HCT116 (cell line): Measurements from ENCODE around the gene CD3D. TPM values are rescaled to one million over a fixed set of nuclear protein-coding genes. Genes with fewer than 3 reads are reported as not detected.

Experiments
- ATAC-seq: fragments of 200-7000 bp; cut with Tn5 transposase; 2 replicates; pipeline ENCODE4 v1.9.1; 2020; ENCODE audit warnings: mild to moderate bottlenecking, moderate library complexity
- BruUV-seq: library from RNA; stranded (reverse); fragments of 400-500 nt; replicated peaks from 2 replicates; lab custom pipeline; 2021; lab: Mats Ljungman, UMichigan
- CTCF ChIA-PET: fragments of 300-600 bp; sonication (Branson Sonifier 250); formaldehyde crosslinking; loops from one replicate; lab custom pipeline; 2021; ENCODE audit warnings: antibody characterized with exemption; lab: Charles Lee
- POLR2A ChIA-PET: fragments of 300-600, 350-600 bp; sonication (Branson Sonifier 250); formaldehyde crosslinking; loops from one replicate; lab custom pipeline; 2021; ENCODE audit warnings: antibody characterized with exemption; lab: Charles Lee
- RAD21 ChIA-PET, 2 experiments: fragments of 300-600 bp; sonication (Branson Sonifier 250); formaldehyde crosslinking; loops; one replicate each; lab custom pipeline; 2023; ENCODE audit warnings: low total read pairs in 2 of 2; ENCODE audit not compliant: uncharacterized antibody in 2 of 2, unreplicated experiment in 2 of 2, low non-redundant PET in 1 of 2; lab: Charles Lee
- DNase-seq: peaks from one replicate; pipeline ENCODE4 v3.0.0-alpha.2; 2010; ENCODE audit warnings: low read depth, low spot score
- H2AFZ ChIP-seq: fragments of 200-600 bp; shearing (Covaris generic), sonication (generic); 2 replicates; pipeline ENCODE4 v1.6.1; 2017; ENCODE audit warnings: low read depth, mixed run types, mixed read lengths, antibody characterized with exemption, low read length; ENCODE audit not compliant: poor library complexity, severe bottlenecking
- H3K27ac ChIP-seq: 2 replicates; pipeline ENCODE4 v1.5.1; 2012; ENCODE audit warnings: low read depth, low read length
- H3K27me3 ChIP-seq: fragments of 200-600 bp; sonication (generic); 2 replicates; pipeline ENCODE4 v1.6.1; 2016; ENCODE audit warnings: mixed run types, low read length, mixed read lengths; ENCODE audit not compliant: insufficient read depth
- H3K36me3 ChIP-seq, 2 experiments: fragments of 200-500 bp in 1 of 2; fragments of 200-600 bp in 1 of 2; sonication (Bioruptor generic) in 1 of 2; sonication (generic) in 1 of 2; 2 replicates each; pipeline versions ENCODE4 v1.5.1 to v1.6.1; 2014 to 2016; ENCODE audit warnings: low read length in 2 of 2, inconsistent platforms in 1 of 2, mixed read lengths in 1 of 2, mixed run types in 1 of 2; ENCODE audit not compliant: insufficient read depth in 2 of 2, control insufficient read depth in 1 of 2
- H3K4me1 ChIP-seq, 2 experiments: fragments of 200-600 bp in 1 of 2; sonication (generic) in 1 of 2; 2 replicates each; pipeline versions ENCODE4 v1.5.1 to v1.6.1; 2012 to 2017; ENCODE audit warnings: low read length in 2 of 2, inconsistent platforms in 1 of 2, mild to moderate bottlenecking in 1 of 2, mixed read lengths in 1 of 2, mixed run types in 1 of 2, moderate library complexity in 1 of 2; ENCODE audit not compliant: insufficient read depth in 2 of 2, control insufficient read depth in 1 of 2
- H3K4me2 ChIP-seq: fragments of 200-600 bp; sonication (generic); 2 replicates; pipeline ENCODE4 v1.6.1; 2017; ENCODE audit warnings: mixed run types, low read length, mixed read lengths
- H3K4me3 ChIP-seq, 2 experiments: fragments of 200-600 bp in 1 of 2; sonication (generic) in 1 of 2; replicated peaks in 1 of 2; 2 replicates each; pipeline ENCODE4 v1.5.1; 2011 to 2016; ENCODE audit warnings: low read length in 2 of 2, control low read depth in 1 of 2, low read depth in 1 of 2, mild to moderate bottlenecking in 1 of 2, mixed read lengths in 1 of 2, mixed run types in 1 of 2
- H3K79me2 ChIP-seq: fragments of 200-600 bp; sonication (generic); 2 replicates; pipeline ENCODE4 v1.6.1; 2017; ENCODE audit warnings: mild to moderate bottlenecking, mixed run types, low read length, moderate library complexity, mixed read lengths; ENCODE audit not compliant: insufficient read depth
- H3K9ac ChIP-seq: fragments of 200-600 bp; sonication (generic); 2 replicates; pipeline ENCODE4 v1.6.1; 2016; ENCODE audit warnings: low read length, mixed read lengths
- H3K9me2 ChIP-seq: fragments of 200-600 bp; sonication (generic), shearing (Covaris generic); 2 replicates; pipeline ENCODE4 v1.6.1; 2017; ENCODE audit warnings: mixed run types, mild to moderate bottlenecking, moderate library complexity; ENCODE audit not compliant: insufficient read depth
- H3K9me3 ChIP-seq, 2 experiments: fragments of 200-500 bp in 1 of 2; fragments of 200-600 bp in 1 of 2; sonication (Bioruptor generic) in 1 of 2; sonication (generic) in 1 of 2; 2 replicates each; pipeline ENCODE4 v1.6.1; 2014 to 2017; ENCODE audit warnings: low read length in 2 of 2, mixed read lengths in 2 of 2, inconsistent platforms in 1 of 2, low read depth in 1 of 2, mild to moderate bottlenecking in 1 of 2, mixed run types in 1 of 2, moderate library complexity in 1 of 2; ENCODE audit not compliant: control insufficient read depth in 1 of 2, insufficient read depth in 1 of 2
- H4K20me1 ChIP-seq: fragments of 200-600 bp; sonication (generic), shearing (Covaris generic); 2 replicates; pipeline ENCODE4 v1.6.1; 2017; ENCODE audit warnings: mixed run types, mild to moderate bottlenecking, moderate library complexity; ENCODE audit not compliant: insufficient read depth
- CBX3 ChIP-seq: IDR thresholded peaks from 2 replicates; pipeline ENCODE4 v1.6.1; 2012; ENCODE audit warnings: low read depth
- EGR1 ChIP-seq: IDR thresholded peaks from 2 replicates; pipeline ENCODE4 v1.6.1; 2012; ENCODE audit warnings: low read depth
- ELF1 ChIP-seq: IDR thresholded peaks from 2 replicates; pipeline ENCODE4 v1.6.1; 2012; ENCODE audit warnings: low read depth, borderline replicate concordance
- EZH2 ChIP-seq: fragments of 200-600 bp; sonication (generic); IDR thresholded peaks from 2 replicates; pipeline ENCODE4 v1.6.1; 2017; ENCODE audit warnings: antibody characterized with exemption, mixed run types
- EZH2phosphoT487 ChIP-seq: fragments of 200-600 bp; IDR thresholded peaks from 2 replicates; pipeline ENCODE4 v1.6.1; 2018; ENCODE audit warnings: antibody characterized with exemption, borderline replicate concordance
- POLR2AphosphoS5 ChIP-seq: IDR thresholded peaks from 2 replicates; pipeline ENCODE4 v1.6.1; 2011; ENCODE audit warnings: mild to moderate bottlenecking, low read depth, low read length, moderate library complexity
- RAD21 ChIP-seq: IDR thresholded peaks from 2 replicates; pipeline ENCODE4 v1.6.1; 2012; ENCODE audit warnings: low read depth, mild to moderate bottlenecking
- SP1 ChIP-seq: IDR thresholded peaks from 2 replicates; pipeline ENCODE4 v1.6.1; 2012; ENCODE audit warnings: low read depth
- SRF ChIP-seq: IDR thresholded peaks from 2 replicates; pipeline ENCODE4 v1.6.1; 2012; ENCODE audit warnings: low read depth
- TCF7L2 ChIP-seq: IDR thresholded peaks from 2 replicates; pipeline ENCODE4 v1.7.0; 2011; ENCODE audit warnings: borderline replicate concordance, inconsistent platforms; ENCODE audit not compliant: insufficient read depth, insufficient read length; ENCODE audit errors: extremely low read depth
- YY1 ChIP-seq: IDR thresholded peaks from 2 replicates; pipeline ENCODE4 v1.6.1; 2011; ENCODE audit warnings: low read length, low read depth, moderate library complexity, mild to moderate bottlenecking; ENCODE audit not compliant: insufficient replicate concordance; ENCODE audit errors: extremely low read depth
- ZNF274 ChIP-seq: fragments of 200-500 bp; sonication (Bioruptor generic); IDR thresholded peaks from 2 replicates; pipeline ENCODE4 v1.6.1; 2014; ENCODE audit warnings: mild to moderate bottlenecking, low read depth, low read length, inconsistent platforms
- intact Hi-C: fragments of 100-400 bp; cut with micrococcal nuclease; formaldehyde crosslinking; loops from 2 replicates; pipeline ENCODE4 v1.10.0; 2022
- total RNA-seq: library from RNA; stranded (reverse); gene quantifications from one replicate; pipeline ENCODE4 v1.2.1, GENCODE V29; 2021; ENCODE audit not compliant: unreplicated experiment
- TF ChIP-seq, protein P1 (sequence below): IDR thresholded peaks from 2 replicates; pipeline ENCODE4 v1.6.1; 2011; ENCODE audit warnings: mild to moderate bottlenecking, low read length, moderate library complexity; ENCODE audit not compliant: insufficient replicate concordance; ENCODE audit errors: extremely low read depth
- TF ChIP-seq, protein P2 (sequence below): IDR thresholded peaks from 2 replicates; pipeline ENCODE4 v1.6.1; 2012
- TF ChIP-seq, protein P3 (sequence below): IDR thresholded peaks from 2 replicates; pipeline ENCODE4 v1.6.1; 2012; ENCODE audit warnings: low read depth

CD3D gene
- total RNA-seq, 1 experiment from 2014 or later = 1.0 TPM

DNA sequence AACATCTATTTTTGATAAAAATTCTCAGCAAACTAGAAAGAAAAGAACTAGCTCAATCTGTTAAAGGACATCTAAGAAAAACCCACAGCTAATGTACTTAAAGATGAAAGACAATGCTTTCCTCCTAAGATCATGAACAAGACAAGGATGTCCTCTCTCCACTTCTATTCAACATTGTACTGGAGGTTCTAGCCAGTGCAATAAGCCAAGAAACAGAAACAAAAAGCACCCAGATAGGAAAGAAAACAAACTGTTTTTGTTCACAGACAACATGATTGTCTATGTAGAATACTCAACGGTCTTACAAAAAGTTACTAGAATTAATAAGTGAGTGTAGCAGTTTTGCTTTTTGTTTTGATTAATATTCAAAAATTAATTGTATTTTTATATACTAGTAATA lies 7.8 kb downstream of the CD3D start (continued):
- TF ChIP-seq, protein P1, sequence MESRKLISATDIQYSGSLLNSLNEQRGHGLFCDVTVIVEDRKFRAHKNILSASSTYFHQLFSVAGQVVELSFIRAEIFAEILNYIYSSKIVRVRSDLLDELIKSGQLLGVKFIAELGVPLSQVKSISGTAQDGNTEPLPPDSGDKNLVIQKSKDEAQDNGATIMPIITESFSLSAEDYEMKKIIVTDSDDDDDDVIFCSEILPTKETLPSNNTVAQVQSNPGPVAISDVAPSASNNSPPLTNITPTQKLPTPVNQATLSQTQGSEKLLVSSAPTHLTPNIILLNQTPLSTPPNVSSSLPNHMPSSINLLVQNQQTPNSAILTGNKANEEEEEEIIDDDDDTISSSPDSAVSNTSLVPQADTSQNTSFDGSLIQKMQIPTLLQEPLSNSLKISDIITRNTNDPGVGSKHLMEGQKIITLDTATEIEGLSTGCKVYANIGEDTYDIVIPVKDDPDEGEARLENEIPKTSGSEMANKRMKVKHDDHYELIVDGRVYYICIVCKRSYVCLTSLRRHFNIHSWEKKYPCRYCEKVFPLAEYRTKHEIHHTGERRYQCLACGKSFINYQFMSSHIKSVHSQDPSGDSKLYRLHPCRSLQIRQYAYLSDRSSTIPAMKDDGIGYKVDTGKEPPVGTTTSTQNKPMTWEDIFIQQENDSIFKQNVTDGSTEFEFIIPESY = no peak
- TF ChIP-seq, protein P2, sequence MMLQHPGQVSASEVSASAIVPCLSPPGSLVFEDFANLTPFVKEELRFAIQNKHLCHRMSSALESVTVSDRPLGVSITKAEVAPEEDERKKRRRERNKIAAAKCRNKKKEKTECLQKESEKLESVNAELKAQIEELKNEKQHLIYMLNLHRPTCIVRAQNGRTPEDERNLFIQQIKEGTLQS = no peak
- TF ChIP-seq EZH2 = no peak

DNA sequence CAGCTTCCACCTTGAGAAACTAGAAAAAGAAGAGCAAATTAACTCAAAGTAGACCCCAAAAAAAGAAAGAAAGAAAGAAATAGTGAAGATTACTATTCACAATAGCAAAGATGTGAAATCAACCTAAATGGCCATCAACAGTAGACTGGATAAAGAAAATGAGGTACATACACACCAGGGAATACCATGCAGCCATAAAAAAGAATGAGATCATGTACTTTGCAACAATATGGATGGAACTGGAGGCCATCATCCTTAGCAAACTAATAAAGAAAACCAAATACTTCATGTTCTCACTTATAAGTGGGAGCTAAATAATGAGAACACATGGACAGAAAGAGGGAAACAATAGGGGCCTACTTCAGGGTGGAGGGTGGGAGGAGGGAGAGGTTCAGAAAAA lies 13.8 kb downstream of the CD3D start:
- no peak for DNase-seq
- Histone ChIP-seq H3K4me3 (no peak overlapping the region), H3K27ac (no peak overlapping the region), H3K9me3 (no peaks in the 10 kb centered on the region), H3K27me3 (no peaks in the 10 kb centered on the region), H3K79me2 (no peaks in the 10 kb centered on the region), H3K4me2 (no peak overlapping the region), H4K20me1 (no peaks in the 10 kb centered on the region), H3K9me2 (no peaks in the 10 kb centered on the region), H3K9ac (no peak overlapping the region), H2AFZ (no peak overlapping the region), H3K36me3 (no peaks in the 10 kb centered on the region), H3K4me1 (no peaks in the 10 kb centered on the region)
- TF ChIP-seq SRF = no peak
- TF ChIP-seq, protein P2 = no peak
- TF ChIP-seq, protein P1 = no peak
- TF ChIP-seq ZNF274 = no peak
- no peak for TF ChIP-seq POLR2AphosphoS5
- TF ChIP-seq YY1 = no peak
- TF ChIP-seq EZH2phosphoT487 = no peak
- no peak for TF ChIP-seq TCF7L2
- TF ChIP-seq SP1 = no peak
- TF ChIP-seq, protein P3, sequence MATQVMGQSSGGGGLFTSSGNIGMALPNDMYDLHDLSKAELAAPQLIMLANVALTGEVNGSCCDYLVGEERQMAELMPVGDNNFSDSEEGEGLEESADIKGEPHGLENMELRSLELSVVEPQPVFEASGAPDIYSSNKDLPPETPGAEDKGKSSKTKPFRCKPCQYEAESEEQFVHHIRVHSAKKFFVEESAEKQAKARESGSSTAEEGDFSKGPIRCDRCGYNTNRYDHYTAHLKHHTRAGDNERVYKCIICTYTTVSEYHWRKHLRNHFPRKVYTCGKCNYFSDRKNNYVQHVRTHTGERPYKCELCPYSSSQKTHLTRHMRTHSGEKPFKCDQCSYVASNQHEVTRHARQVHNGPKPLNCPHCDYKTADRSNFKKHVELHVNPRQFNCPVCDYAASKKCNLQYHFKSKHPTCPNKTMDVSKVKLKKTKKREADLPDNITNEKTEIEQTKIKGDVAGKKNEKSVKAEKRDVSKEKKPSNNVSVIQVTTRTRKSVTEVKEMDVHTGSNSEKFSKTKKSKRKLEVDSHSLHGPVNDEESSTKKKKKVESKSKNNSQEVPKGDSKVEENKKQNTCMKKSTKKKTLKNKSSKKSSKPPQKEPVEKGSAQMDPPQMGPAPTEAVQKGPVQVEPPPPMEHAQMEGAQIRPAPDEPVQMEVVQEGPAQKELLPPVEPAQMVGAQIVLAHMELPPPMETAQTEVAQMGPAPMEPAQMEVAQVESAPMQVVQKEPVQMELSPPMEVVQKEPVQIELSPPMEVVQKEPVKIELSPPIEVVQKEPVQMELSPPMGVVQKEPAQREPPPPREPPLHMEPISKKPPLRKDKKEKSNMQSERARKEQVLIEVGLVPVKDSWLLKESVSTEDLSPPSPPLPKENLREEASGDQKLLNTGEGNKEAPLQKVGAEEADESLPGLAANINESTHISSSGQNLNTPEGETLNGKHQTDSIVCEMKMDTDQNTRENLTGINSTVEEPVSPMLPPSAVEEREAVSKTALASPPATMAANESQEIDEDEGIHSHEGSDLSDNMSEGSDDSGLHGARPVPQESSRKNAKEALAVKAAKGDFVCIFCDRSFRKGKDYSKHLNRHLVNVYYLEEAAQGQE = no peak
- TF ChIP-seq CBX3 = no peak
- TF ChIP-seq EGR1 = no peak
- TF ChIP-seq RAD21 = no peak
- no peak for TF ChIP-seq ELF1
- intact Hi-C loops = no loop called here
- ATAC-seq = no peak
- ChIA-PET CTCF (no interaction called here), RAD21 (no interaction called here), POLR2A (no interaction called here)
- BruUV-seq = no TSS peak
